Activated naive CD4-positive, alpha-beta T cell treated with anti-CD3 and anti-CD28 coated beads, Interleukin-2, amount 50 U/mL, for 24 hours (primary cell): ENCODE results near the gene ANGPTL7.
"Not testable (repeated sequence)": the region's sequence is repeated elsewhere in the genome, so short reads cannot be mapped to it uniquely, and the experiment has no call there.

Experiments
- H3K27ac Mint-ChIP-seq: one replicate; pipeline ENCODE4 v1.8.0; 2021; ENCODE audit warnings: mild to moderate bottlenecking, mixed read lengths
- H3K27me3 Mint-ChIP-seq: one replicate; pipeline ENCODE4 v1.8.0; 2021; ENCODE audit warnings: mixed read lengths
- H3K36me3 Mint-ChIP-seq: one replicate; pipeline ENCODE4 v1.8.0; 2021; ENCODE audit warnings: mixed read lengths
- H3K4me1 Mint-ChIP-seq: one replicate; pipeline ENCODE4 v1.8.0; 2021; ENCODE audit warnings: mixed read lengths
- H3K4me3 Mint-ChIP-seq: one replicate; pipeline ENCODE4 v1.8.0; 2021; ENCODE audit warnings: mild to moderate bottlenecking, mixed read lengths
- H3K9me3 Mint-ChIP-seq: one replicate; pipeline ENCODE4 v1.8.0; 2021; ENCODE audit warnings: mixed read lengths

Gene ANGPTL7

GRCh38 chr1:11157867-11158266 lies 31.3 kb upstream of the ANGPTL7 start:
- H3K4me1 Mint-ChIP-seq = peaks cover 14% of the 10 kb centered on the region
- H3K27me3 Mint-ChIP-seq = no peaks in the 10 kb centered on the region
- H3K36me3 Mint-ChIP-seq = peaks cover 24% of the 10 kb centered on the region
- no peaks in the 10 kb centered on the region for H3K9me3 Mint-ChIP-seq
- H3K27ac Mint-ChIP-seq = no peak overlapping the region
- H3K4me3 Mint-ChIP-seq = no peak overlapping the region

- no peak overlapping the region for H3K27ac Mint-ChIP-seq
These were observed 30.9 kb upstream of the ANGPTL7 start for GRCh38 chr1:11158291-11158690.

GRCh38 chr1:11158720-11159321 lies 30.3 kb upstream of the ANGPTL7 start:
- Mint-ChIP-seq H3K4me1 (peaks cover 14% of the 10 kb centered on the region), H3K27ac (no peak overlapping the region), H3K9me3 (no peaks in the 10 kb centered on the region), H3K4me3 (no peak overlapping the region), H3K36me3 (peaks cover 26% of the 10 kb centered on the region), H3K27me3 (no peaks in the 10 kb centered on the region)

More at GRCh38 chr1:11158291-11158690, 30.9 kb upstream of the ANGPTL7 start:
- no peak overlapping the region for H3K4me3 Mint-ChIP-seq
- H3K9me3 Mint-ChIP-seq = no peaks in the 10 kb centered on the region
- H3K27me3 Mint-ChIP-seq = no peaks in the 10 kb centered on the region
- H3K36me3 Mint-ChIP-seq = peaks cover 24% of the 10 kb centered on the region
- H3K4me1 Mint-ChIP-seq = peaks cover 14% of the 10 kb centered on the region

GRCh38 chr1:11162752-11163151 lies 26.4 kb upstream of the ANGPTL7 start:
- H3K9me3 Mint-ChIP-seq = not testable (repeated sequence)
- peaks cover 26% of the 10 kb centered on the region for H3K36me3 Mint-ChIP-seq

GRCh38 chr1:11166744-11167143 lies 22.4 kb upstream of the ANGPTL7 start:
- H3K27ac Mint-ChIP-seq, H3K4me1 Mint-ChIP-seq, H3K9me3 Mint-ChIP-seq, H3K4me3 Mint-ChIP-seq, H3K27me3 Mint-ChIP-seq: not testable (repeated sequence)
- peaks cover 22% of the 10 kb centered on the region for H3K36me3 Mint-ChIP-seq

More at GRCh38 chr1:11162752-11163151, 26.4 kb upstream of the ANGPTL7 start:
- H3K27ac Mint-ChIP-seq, H3K4me3 Mint-ChIP-seq, H3K27me3 Mint-ChIP-seq, H3K4me1 Mint-ChIP-seq: not testable (repeated sequence)

GRCh38 chr1:11168731-11169130 lies 20.4 kb upstream of the ANGPTL7 start:
- Mint-ChIP-seq H3K9me3 (no peaks in the 10 kb centered on the region), H3K27ac (no peak overlapping the region), H3K4me1 (no peaks in the 10 kb centered on the region), H3K4me3 (no peak overlapping the region), H3K36me3 (peaks cover 12% of the 10 kb centered on the region), H3K27me3 (no peaks in the 10 kb centered on the region)

- Mint-ChIP-seq H3K4me1 (no peaks in the 10 kb centered on the region), H3K27me3 (no peaks in the 10 kb centered on the region), H3K4me3 (no peak overlapping the region), H3K36me3 (peaks cover 13% of the 10 kb centered on the region), H3K9me3 (no peaks in the 10 kb centered on the region), H3K27ac (no peak overlapping the region)
These were observed 20.0 kb upstream of the ANGPTL7 start for GRCh38 chr1:11169202-11169601.

GRCh38 chr1:11170102-11170501 lies 19.1 kb upstream of the ANGPTL7 start:
- Mint-ChIP-seq H3K27me3 (no peaks in the 10 kb centered on the region), H3K4me1 (no peaks in the 10 kb centered on the region), H3K9me3 (no peaks in the 10 kb centered on the region), H3K36me3 (peaks cover 14% of the 10 kb centered on the region), H3K4me3 (no peak overlapping the region), H3K27ac (no peak overlapping the region)

- Mint-ChIP-seq H3K36me3 (peaks cover 6% of the 10 kb centered on the region), H3K9me3 (no peaks in the 10 kb centered on the region), H3K27me3 (no peaks in the 10 kb centered on the region), H3K4me3 (no peak overlapping the region), H3K4me1 (no peaks in the 10 kb centered on the region), H3K27ac (no peak overlapping the region)
These were observed 14.8 kb upstream of the ANGPTL7 start for GRCh38 chr1:11174261-11174942.

GRCh38 chr1:11175461-11175860 lies 13.7 kb upstream of the ANGPTL7 start:
- Mint-ChIP-seq H3K4me3 (no peak overlapping the region), H3K27ac (no peak overlapping the region), H3K9me3 (no peaks in the 10 kb centered on the region), H3K4me1 (no peaks in the 10 kb centered on the region), H3K27me3 (no peaks in the 10 kb centered on the region), H3K36me3 (peaks cover 6% of the 10 kb centered on the region)

GRCh38 chr1:11176081-11176706 lies 13.0 kb upstream of the ANGPTL7 start:
- Mint-ChIP-seq H3K4me1 (no peaks in the 10 kb centered on the region), H3K9me3 (no peaks in the 10 kb centered on the region), H3K27me3 (no peaks in the 10 kb centered on the region), H3K4me3 (no peak overlapping the region), H3K36me3 (peaks cover 6% of the 10 kb centered on the region), H3K27ac (no peak overlapping the region)

- Mint-ChIP-seq H3K27me3 (no peaks in the 10 kb centered on the region), H3K27ac (no peak overlapping the region), H3K36me3 (peaks cover 6% of the 10 kb centered on the region)
These were observed 10.8 kb upstream of the ANGPTL7 start for GRCh38 chr1:11178021-11179015.

GRCh38 chr1:11179125-11179524 lies 10.0 kb upstream of the ANGPTL7 start:
- no peaks in the 10 kb centered on the region for H3K27me3 Mint-ChIP-seq
- no peak overlapping the region for H3K27ac Mint-ChIP-seq
- no peaks in the 10 kb centered on the region for H3K9me3 Mint-ChIP-seq
- peaks cover 6% of the 10 kb centered on the region for H3K36me3 Mint-ChIP-seq
- H3K4me1 Mint-ChIP-seq = no peaks in the 10 kb centered on the region
- H3K4me3 Mint-ChIP-seq = no peak overlapping the region

More at GRCh38 chr1:11178021-11179015, 10.8 kb upstream of the ANGPTL7 start:
- Mint-ChIP-seq H3K4me3 (no peak overlapping the region), H3K9me3 (no peaks in the 10 kb centered on the region), H3K4me1 (no peaks in the 10 kb centered on the region)

GRCh38 chr1:11179749-11180148 lies 9.4 kb upstream of the ANGPTL7 start:
- not testable (repeated sequence) for H3K27me3 Mint-ChIP-seq, H3K27ac Mint-ChIP-seq, H3K4me3 Mint-ChIP-seq, H3K9me3 Mint-ChIP-seq, H3K36me3 Mint-ChIP-seq, H3K4me1 Mint-ChIP-seq

GRCh38 chr1:11180342-11180744 lies 8.8 kb upstream of the ANGPTL7 start:
- H3K27me3 Mint-ChIP-seq = no peaks in the 10 kb centered on the region
- H3K4me1 Mint-ChIP-seq = no peaks in the 10 kb centered on the region
- no peak overlapping the region for H3K4me3 Mint-ChIP-seq
- no peak overlapping the region for H3K27ac Mint-ChIP-seq
- H3K9me3 Mint-ChIP-seq = no peaks in the 10 kb centered on the region
- H3K36me3 Mint-ChIP-seq = peaks cover 4% of the 10 kb centered on the region
